DOHH2 (cell line): ENCODE measurements around the gene HOXA9.

ENCODE experiments used
- CTCF ChIP-seq: fragments of 200-600 bp; sonication (generic); IDR thresholded peaks from one replicate; pipeline ENCODE4 v1.5.1; 2014; ENCODE audit warnings: antibody characterized with exemption, mild to moderate bottlenecking, low read depth, low read length; ENCODE audit not compliant: poor library complexity, severe bottlenecking
- EZH2phosphoT487 ChIP-seq: fragments of 200-600 bp; sonication (generic); IDR thresholded peaks from 2 replicates; pipeline ENCODE4 v1.6.1; 2017; ENCODE audit warnings: borderline replicate concordance, mild to moderate bottlenecking, antibody characterized with exemption, low read length, moderate library complexity, mixed read lengths

DNA sequence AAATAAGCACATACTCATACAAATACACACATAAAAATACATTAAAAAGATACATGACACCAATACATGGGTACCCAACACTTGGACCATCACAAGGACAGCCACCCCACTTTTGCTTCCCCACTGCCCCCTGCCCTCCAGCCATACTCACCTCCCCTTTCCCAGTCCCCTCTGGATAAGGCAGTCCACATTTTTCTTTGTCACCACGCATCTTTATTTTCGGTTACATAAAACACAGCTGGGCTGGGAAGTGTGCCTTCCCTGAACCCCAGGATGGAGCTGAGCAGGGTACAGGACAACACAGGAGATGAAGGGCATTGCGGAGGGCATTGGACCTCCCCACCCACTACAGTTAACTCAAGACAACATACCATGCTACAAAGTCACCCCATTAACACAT, 11.8 kb downstream of the HOXA9 start:
- no peak for TF ChIP-seq CTCF
- TF ChIP-seq EZH2phosphoT487: no peak
